Left lung (tissue), 10 donors: ENCODE measurements around the gene GDF10. TPM values are rescaled to one million over a fixed set of nuclear protein-coding genes. Genes with fewer than 3 reads are reported as not detected.

ENCODE experiments used
- ATAC-seq: fragments of 200-7000 bp; cut with Tn5 transposase; one replicate; pipeline ENCODE4 v1.9.1; 2020; ENCODE audit warnings: moderate library complexity
- DNase-seq, 4 donors: peaks; one replicate each; pipeline ENCODE4 v3.0.0-alpha.2; 2013 to 2020
- H3K27ac ChIP-seq, 2 donors: fragments of 200-600 bp; sonication (generic) in 1 of 2; one replicate each; pipeline versions ENCODE4 v1.5.0 to v1.8.0; 2020 to 2021
- H3K27me3 ChIP-seq, 2 donors: fragments of 200-600 bp; sonication (generic) in 1 of 2; one replicate each; pipeline versions ENCODE4 v1.5.0 to v1.8.0; 2020 to 2021
- H3K36me3 ChIP-seq, 2 donors: fragments of 200-600 bp; sonication (generic) in 1 of 2; one replicate each; pipeline versions ENCODE4 v1.5.0 to v1.8.0; 2020 to 2021
- H3K4me1 ChIP-seq, 2 donors: fragments of 200-600 bp; one replicate each; pipeline ENCODE4 v1.8.0; 2021
- H3K4me3 ChIP-seq, 2 donors: fragments of 200-600 bp; sonication (generic) in 1 of 2; one replicate each; pipeline versions ENCODE4 v1.5.0 to v1.8.0; 2020 to 2021; ENCODE audit warnings: mild to moderate bottlenecking in 1 of 2
- H3K9me3 ChIP-seq, 2 donors: fragments of 200-600 bp; sonication (generic) in 1 of 2; one replicate each; pipeline versions ENCODE4 v1.5.0 to v1.8.0; 2020 to 2021
- intact Hi-C, 2 donors: fragments of 100-400 bp; cut with DNase I; formaldehyde crosslinking; loops; one replicate each; pipeline versions ENCODE4 v1.11.2 to v1.14.2; 2022
- polyA plus RNA-seq, 6 donors: library from polyadenylated mRNA; unstranded; fragments of 120-200 nt; gene quantifications; one replicate each; pipeline ENCODE4 v1.2.1, GENCODE V29; 2013; ENCODE audit not compliant: insufficient read length in 6 of 6
- total RNA-seq, 2 donors: library from RNA; stranded (reverse); fragmentation: NEBNext Ultra II Directional; extraction: Animal tissue kit (Norgen Biotek cat#: 25700); gene quantifications; one replicate each; pipeline ENCODE4 v1.2.1, GENCODE V29; 2021
- TF ChIP-seq, protein P1 (sequence below), 2 donors: fragments of 200-600 bp; sonication (generic) in 1 of 2; IDR thresholded peaks; one replicate each; pipeline versions ENCODE4 v1.5.0 to v1.8.0; 2021; ENCODE audit warnings: antibody characterized with exemption in 2 of 2
- donor health status: DM: no; HTN: yes; CAD: no.
- donor health status: DM: no; HTN: no; CAD: no.

The GDF10 gene
- total and polyA plus RNA-seq, 8 donors, result 9.4 to 169 (median 102) TPM

DNA sequence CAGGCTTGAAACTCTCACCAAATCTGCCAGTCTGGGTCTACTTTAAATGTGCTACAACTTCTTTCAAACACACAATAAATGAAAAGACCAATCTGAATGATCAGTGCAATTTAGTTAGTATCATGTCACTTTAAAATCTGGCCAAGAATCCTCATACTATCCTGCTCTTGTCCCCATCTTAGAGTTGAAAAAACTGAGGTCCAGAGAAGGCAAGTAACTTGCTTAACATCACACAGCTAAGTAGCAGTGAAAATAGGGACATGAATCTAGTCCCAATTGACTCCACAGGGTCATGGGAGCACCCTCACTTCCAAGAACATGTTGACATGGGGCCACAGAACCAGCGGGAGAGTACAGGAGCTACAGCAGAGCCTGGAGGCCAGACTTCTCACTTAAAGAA, 3.1 kb upstream of the GDF10 start:
- Histone ChIP-seq H3K4me3 (no peak overlapping the region), H3K9me3 (no peaks in the 10 kb centered on the region), H3K27ac (no peak overlapping the region), H3K4me1 (peaks cover 0 to 12% of the 10 kb centered on the region in 2 donors), H3K36me3 (no peaks in the 10 kb centered on the region), H3K27me3 (peaks cover 13 to 72% of the 10 kb centered on the region in 2 donors)
- ATAC-seq (no peak), DNase-seq (no peak)
- TF ChIP-seq, protein P1, sequence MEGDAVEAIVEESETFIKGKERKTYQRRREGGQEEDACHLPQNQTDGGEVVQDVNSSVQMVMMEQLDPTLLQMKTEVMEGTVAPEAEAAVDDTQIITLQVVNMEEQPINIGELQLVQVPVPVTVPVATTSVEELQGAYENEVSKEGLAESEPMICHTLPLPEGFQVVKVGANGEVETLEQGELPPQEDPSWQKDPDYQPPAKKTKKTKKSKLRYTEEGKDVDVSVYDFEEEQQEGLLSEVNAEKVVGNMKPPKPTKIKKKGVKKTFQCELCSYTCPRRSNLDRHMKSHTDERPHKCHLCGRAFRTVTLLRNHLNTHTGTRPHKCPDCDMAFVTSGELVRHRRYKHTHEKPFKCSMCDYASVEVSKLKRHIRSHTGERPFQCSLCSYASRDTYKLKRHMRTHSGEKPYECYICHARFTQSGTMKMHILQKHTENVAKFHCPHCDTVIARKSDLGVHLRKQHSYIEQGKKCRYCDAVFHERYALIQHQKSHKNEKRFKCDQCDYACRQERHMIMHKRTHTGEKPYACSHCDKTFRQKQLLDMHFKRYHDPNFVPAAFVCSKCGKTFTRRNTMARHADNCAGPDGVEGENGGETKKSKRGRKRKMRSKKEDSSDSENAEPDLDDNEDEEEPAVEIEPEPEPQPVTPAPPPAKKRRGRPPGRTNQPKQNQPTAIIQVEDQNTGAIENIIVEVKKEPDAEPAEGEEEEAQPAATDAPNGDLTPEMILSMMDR (IDR thresholded peaks at IDR 0.05), result no peak
- intact Hi-C loops, result no loop called here

DNA sequence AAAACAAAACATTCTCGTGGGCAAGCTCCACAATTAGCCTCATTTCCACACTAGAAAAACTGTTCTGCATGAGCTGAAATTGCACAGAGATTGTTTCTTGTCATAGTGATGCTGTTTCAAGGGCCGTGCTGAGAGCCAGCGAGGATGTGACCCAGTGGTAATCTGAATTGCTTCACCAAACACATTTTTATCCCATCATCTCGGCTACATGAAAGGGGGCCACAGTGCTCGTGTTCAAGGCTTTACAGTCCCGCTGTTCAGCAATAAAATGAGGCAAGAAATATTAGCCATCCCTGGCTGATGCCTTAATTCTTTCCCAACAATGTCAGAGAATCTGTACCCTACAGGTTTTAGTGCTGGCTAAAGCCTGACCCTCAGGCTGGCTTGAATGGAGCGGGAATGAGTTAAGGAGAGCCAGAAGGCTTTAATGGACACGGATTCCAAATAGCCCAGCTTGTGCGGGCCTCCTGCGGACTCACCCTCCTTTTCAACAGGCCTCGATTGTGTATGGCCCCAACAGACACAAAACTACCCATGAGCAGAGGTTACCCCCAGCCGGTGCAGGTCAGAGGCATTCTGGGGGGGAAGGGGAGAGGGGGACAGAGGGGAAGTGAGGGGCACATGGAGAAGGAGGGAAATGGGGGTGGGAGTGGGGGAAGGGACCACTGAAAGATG, 2.0 kb upstream of the GDF10 start:
- ATAC-seq, result no peak

DNA sequence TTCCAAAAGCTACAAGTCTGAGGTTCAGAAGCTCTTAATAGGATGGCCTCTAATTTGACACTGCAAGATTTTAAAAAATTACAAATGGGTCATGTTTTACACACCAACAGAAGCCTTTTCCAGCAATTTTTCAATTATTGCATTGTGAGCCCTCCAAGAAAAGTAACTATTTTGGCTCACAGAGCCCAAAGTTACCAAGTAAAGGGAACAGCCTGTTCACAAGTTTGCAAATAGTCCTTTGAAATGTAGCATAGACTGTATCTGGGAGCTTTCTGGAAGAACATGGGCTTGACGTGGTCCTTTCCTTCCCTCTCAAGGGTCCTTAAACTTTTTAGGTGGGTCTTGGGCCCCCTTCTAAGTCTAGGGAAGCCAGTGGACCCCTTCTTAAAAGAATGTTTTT, 1.3 kb upstream of the GDF10 start:
- Histone ChIP-seq H3K27ac (no peak overlapping the region), H3K9me3 (no peaks in the 10 kb centered on the region), H3K4me1 (peaks cover 0 to 12% of the 10 kb centered on the region in 2 donors), H3K36me3 (no peaks in the 10 kb centered on the region), H3K27me3 (peaks cover 13 to 82% of the 10 kb centered on the region in 2 donors), H3K4me3 (no peak overlapping the region)
- intact Hi-C loops, result no loop called here
- ATAC-seq, result no peak
- no peak for DNase-seq
- TF ChIP-seq, protein P1 (IDR thresholded peaks at IDR 0.05), result no peak

More for the DNA sequence above, 2.0 kb upstream of the GDF10 start:
- no peak overlapping the region for H3K4me3 ChIP-seq
- H3K27me3 ChIP-seq, result peaks cover 13 to 81% of the 10 kb centered on the region in 2 donors
- TF ChIP-seq, protein P1 (IDR thresholded peaks at IDR 0.05), result no peak
- intact Hi-C loops, result no loop called here
- no peaks in the 10 kb centered on the region for H3K36me3 ChIP-seq
- DNase-seq, result peak in 2 of 4 donors; percentile 53 to 76
- peaks cover 0 to 12% of the 10 kb centered on the region in 2 donors for H3K4me1 ChIP-seq
- no peak overlapping the region for H3K27ac ChIP-seq
- H3K9me3 ChIP-seq, result no peaks in the 10 kb centered on the region

DNA sequence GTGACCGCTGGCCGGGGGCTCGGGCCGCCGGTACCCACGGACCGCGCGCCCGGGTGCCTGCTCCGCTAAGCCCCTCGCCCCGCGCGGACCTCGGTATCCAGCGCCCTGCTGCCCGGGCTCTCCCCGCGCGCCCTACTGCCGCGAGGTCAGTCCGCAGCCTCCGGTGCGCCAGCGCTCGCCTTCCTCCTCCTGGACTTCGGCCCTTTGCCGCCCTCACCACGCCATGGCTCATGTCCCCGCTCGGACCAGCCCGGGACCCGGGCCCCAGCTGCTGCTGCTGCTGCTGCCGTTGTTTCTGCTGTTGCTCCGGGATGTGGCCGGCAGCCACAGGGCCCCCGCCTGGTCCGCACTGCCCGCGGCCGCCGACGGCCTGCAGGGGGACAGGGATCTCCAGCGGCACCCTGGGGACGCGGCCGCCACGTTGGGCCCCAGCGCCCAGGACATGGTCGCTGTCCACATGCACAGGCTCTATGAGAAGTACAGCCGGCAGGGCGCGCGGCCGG, 483 bp downstream of the GDF10 start:
- TF ChIP-seq, protein P1 (IDR thresholded peaks at IDR 0.05), result no peak
- H3K36me3 ChIP-seq, result no peaks in the 10 kb centered on the region
- no peak for DNase-seq
- H3K4me3 ChIP-seq, result peak overlapping the region; percentile 31 to 32
- H3K4me1 ChIP-seq, result peaks cover 0 to 12% of the 10 kb centered on the region in 2 donors
- peak; percentile 15 for ATAC-seq
- peaks cover 13 to 67% of the 10 kb centered on the region in 2 donors for H3K27me3 ChIP-seq
- H3K27ac ChIP-seq, result no peak overlapping the region
- H3K9me3 ChIP-seq, result no peaks in the 10 kb centered on the region
- intact Hi-C loops, result no loop called here

DNA sequence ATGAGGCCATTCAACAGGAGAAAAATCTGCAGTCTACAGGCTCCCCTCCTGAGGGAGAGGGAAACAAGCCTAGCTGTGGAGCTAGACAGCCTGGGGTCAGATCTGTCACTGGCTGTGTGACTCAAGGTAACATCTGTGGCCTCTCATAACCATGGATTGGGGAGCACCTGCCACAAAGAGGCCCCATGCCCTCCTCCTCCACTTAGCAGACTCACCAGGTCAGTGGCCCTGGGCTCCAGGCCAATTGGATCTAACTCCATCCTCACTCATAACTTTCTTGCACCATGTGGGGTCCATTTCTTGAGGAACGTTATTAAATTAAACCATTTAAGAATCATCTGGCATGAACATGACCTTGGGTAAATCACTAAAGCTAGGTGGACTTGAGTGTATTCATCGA, 1.8 kb downstream of the GDF10 start:
- Histone ChIP-seq H3K9me3 (no peaks in the 10 kb centered on the region), H3K4me3 (peak overlapping the region in 1 of 2 donors; percentile 32), H3K4me1 (peaks cover 0 to 12% of the 10 kb centered on the region in 2 donors), H3K36me3 (no peaks in the 10 kb centered on the region), H3K27ac (no peak overlapping the region), H3K27me3 (peaks cover 13 to 56% of the 10 kb centered on the region in 2 donors)
- intact Hi-C loops, result no loop called here
- TF ChIP-seq, protein P1 (IDR thresholded peaks at IDR 0.05), result no peak
- DNase-seq (no peak), ATAC-seq (no peak)
